ENCODE results near the gene MBOAT2. TPM values are rescaled to one million over a fixed set of nuclear protein-coding genes. Genes with fewer than 3 reads are reported as not detected.

MBOAT2 gene
- total RNA-seq, 4 donors from 2014 or later, result 20.5 to 42.8 (median 24.4) TPM

- 46 to 51% methylated on average over 7 of the region's 7 CpGs for WGBS, 2 donors
- peak overlapping the region in 1 of 3 donors; percentile 75 for H3K4me3 ChIP-seq (replicated peaks in 1 of 3)
- TF ChIP-seq CTCF (IDR thresholded peaks at IDR 0.05) (no peak), POLR2A (IDR thresholded peaks at IDR 0.05) (no peak)
- no peak overlapping the region for H3K27ac ChIP-seq
- DNase-seq, result no peak
- no peaks in the 10 kb centered on the region for H3K9me3 ChIP-seq
- intact Hi-C loops (cut with DNase I), result no loop called here
- no peaks in the 10 kb centered on the region for H3K27me3 ChIP-seq
- H3K4me1 ChIP-seq, result peaks cover 9 to 12% of the 10 kb centered on the region in 2 donors
- no peaks in the 10 kb centered on the region for H3K36me3 ChIP-seq
These were observed 1.2 kb downstream of the MBOAT2 start for GRCh38 chr2:9002313-9002636.

- intact Hi-C loops (cut with DNase I), result no loop called here
- TF ChIP-seq POLR2A (IDR thresholded peaks at IDR 0.05) (no peak), CTCF (IDR thresholded peaks at IDR 0.05) (no peak)
- no peaks in the 10 kb centered on the region for H3K27me3 ChIP-seq
- no peaks in the 10 kb centered on the region for H3K36me3 ChIP-seq
- H3K9me3 ChIP-seq, result no peaks in the 10 kb centered on the region
- H3K4me1 ChIP-seq, result peaks cover 12 to 15% of the 10 kb centered on the region in 2 donors
- no peak overlapping the region for H3K27ac ChIP-seq
- no peak overlapping the region for H3K4me3 ChIP-seq (replicated peaks in 1 of 3)
- no peak for DNase-seq
- WGBS, 2 donors, result 91 to 93% methylated on average over 8 of the region's 8 CpGs
These were observed 1.7 kb downstream of the MBOAT2 start for GRCh38 chr2:9001778-9002177.

- 81% methylated on average over 5 of the region's 5 CpGs for WGBS, 2 donors
- Histone ChIP-seq H3K36me3 (no peaks in the 10 kb centered on the region), H3K27ac (no peak overlapping the region), H3K4me1 (peaks cover 16 to 18% of the 10 kb centered on the region in 2 donors), H3K27me3 (no peaks in the 10 kb centered on the region), H3K4me3 (replicated peaks in 1 of 3) (no peak overlapping the region), H3K9me3 (no peaks in the 10 kb centered on the region)
- TF ChIP-seq CTCF (IDR thresholded peaks at IDR 0.05) (no peak), POLR2A (IDR thresholded peaks at IDR 0.05) (no peak)
- intact Hi-C loops (cut with DNase I), result no loop called here
- no peak for DNase-seq
These were observed 2.3 kb downstream of the MBOAT2 start for GRCh38 chr2:9001229-9001628.

- TF ChIP-seq CTCF (IDR thresholded peaks at IDR 0.05) (no peak), POLR2A (IDR thresholded peaks at IDR 0.05) (no peak)
- WGBS, 2 donors, result 96% methylated on average over 3 of the region's 3 CpGs
- no peak overlapping the region for H3K4me3 ChIP-seq (replicated peaks in 1 of 3)
These were observed 3.0 kb downstream of the MBOAT2 start for GRCh38 chr2:9000442-9000841.

GRCh38 chr2:8999797-9000196 is 3.7 kb downstream of the MBOAT2 start:
- WGBS, 2 donors, result 96 to 98% methylated on average over 1 of the region's 1 CpG
- H3K4me3 ChIP-seq (replicated peaks in 1 of 3), result no peak overlapping the region
- H3K9me3 ChIP-seq, result no peaks in the 10 kb centered on the region
- no peak for DNase-seq
- no peak overlapping the region for H3K27ac ChIP-seq
- peaks cover 16 to 18% of the 10 kb centered on the region in 2 donors for H3K4me1 ChIP-seq
- no peaks in the 10 kb centered on the region for H3K36me3 ChIP-seq
- TF ChIP-seq CTCF (IDR thresholded peaks at IDR 0.05) (no peak), POLR2A (IDR thresholded peaks at IDR 0.05) (no peak)
- intact Hi-C loops (cut with DNase I), result no loop called here
- no peaks in the 10 kb centered on the region for H3K27me3 ChIP-seq

More at GRCh38 chr2:9000442-9000841, 3.0 kb downstream of the MBOAT2 start:
- no peaks in the 10 kb centered on the region for H3K36me3 ChIP-seq
- H3K27ac ChIP-seq, result no peak overlapping the region
- intact Hi-C loops (cut with DNase I), result no loop called here
- peaks cover 16 to 18% of the 10 kb centered on the region in 2 donors for H3K4me1 ChIP-seq
- no peaks in the 10 kb centered on the region for H3K27me3 ChIP-seq
- H3K9me3 ChIP-seq, result no peaks in the 10 kb centered on the region
- no peak for DNase-seq
